ENCODE measurements around the gene IL18R1.

Gene IL18R1

DNA sequence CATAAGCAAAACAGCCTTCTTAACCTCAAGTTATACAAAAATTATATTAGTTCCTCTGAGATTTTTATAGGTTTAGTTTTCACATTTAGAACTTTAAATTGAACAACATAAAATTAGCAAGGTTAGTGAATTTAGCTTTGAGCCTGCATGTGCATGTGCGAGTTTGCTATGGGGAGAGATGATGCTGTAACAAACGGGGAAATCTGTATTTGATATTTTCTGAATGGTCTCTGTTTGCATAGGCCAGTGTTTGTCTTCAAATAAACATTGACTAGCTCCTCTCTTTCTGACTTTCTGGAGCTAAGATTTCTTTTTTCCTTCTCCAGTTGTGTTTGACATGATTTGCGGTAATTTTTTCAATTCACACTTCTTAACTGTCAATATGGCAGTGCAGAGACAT is 36.5 kb downstream of the IL18R1 start:
- DNase-seq = no peak

- DNase-seq = no peak
Observed at GRCh38 chr2:102392942-102393341, 37.3 kb downstream of the IL18R1 start.

DNA sequence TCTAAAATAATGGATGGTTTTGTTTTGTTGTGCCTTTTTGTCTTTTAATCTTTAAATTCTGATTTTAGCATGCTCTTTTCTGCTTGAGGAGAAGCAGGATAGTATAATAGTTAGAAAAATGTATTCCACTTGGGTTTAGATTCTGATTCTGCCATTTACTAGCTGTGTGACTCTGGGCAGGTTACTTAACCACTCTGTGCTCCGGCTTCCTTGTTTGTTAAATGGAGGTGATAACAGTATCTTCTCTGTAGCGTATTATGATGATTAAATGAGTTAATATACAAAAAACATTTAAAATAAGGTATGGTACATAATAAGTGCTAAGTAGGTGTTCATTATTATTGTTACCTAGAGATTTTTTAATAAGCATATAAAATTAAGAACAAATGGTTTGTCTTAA is 40.4 kb downstream of the IL18R1 start:
- no peak for DNase-seq

- no peak for DNase-seq
Observed at GRCh38 chr2:102397209-102397608, 41.6 kb downstream of the IL18R1 start.

GRCh38 chr2:102399499-102400141 is 44.0 kb downstream of the IL18R1 start:
- no peak for DNase-seq

DNA sequence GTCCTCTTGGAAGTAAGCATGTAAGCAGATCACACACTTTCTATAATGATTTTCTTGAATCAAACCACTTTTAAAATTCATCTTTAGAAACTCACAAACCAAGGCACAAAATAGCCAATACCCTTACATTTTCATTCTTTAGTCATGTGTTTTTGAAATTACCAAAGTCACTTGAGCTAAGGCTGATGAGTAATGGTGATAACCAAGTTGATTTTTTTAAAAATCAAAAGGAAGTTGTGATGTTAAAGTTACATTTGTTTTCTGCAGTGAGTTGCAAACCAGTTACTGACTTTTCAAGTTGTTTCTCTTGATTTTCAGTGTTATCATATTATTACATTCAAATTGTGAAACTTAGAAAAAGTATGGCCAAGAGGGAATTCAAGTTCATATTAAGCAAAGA is 45.9 kb downstream of the IL18R1 start:
- DNase-seq = no peak

GRCh38 chr2:102401865-102402264 is 46.3 kb downstream of the IL18R1 start:
- DNase-seq = no peak

- DNase-seq = no peak
Observed at GRCh38 chr2:102410952-102411351, 55.4 kb downstream of the IL18R1 start.

- DNase-seq = no peak
Observed at GRCh38 chr2:102412199-102412598, 56.6 kb downstream of the IL18R1 start.

- no peak for DNase-seq
Observed at GRCh38 chr2:102417946-102418345, 62.4 kb downstream of the IL18R1 start.

DNA sequence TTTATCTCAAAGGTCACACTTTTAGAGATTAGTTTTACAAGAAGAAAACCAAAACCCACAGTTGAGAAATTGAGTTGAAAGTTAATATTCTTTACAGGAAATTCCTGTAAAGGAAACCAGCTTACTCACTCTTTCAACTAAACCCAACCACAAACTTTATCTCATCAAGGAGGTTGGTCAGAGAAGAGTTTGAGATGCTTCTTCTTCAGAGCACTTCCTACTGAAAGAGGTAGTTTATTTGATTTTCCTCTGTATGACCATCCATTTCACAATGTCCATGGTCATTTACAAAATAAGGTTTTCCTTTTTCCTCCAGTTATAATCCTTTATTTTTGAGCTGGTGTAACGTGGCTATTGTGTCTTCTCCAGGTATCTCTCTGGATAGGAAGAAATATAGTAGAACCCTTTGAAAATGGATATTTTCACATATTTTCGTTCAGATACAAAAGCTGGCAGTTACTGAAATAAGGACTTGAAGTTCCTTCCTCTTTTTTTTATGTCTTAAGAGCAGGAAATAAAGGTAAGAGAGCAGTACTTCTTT is 62.9 kb downstream of the IL18R1 start:
- DNase-seq = no peak

DNA sequence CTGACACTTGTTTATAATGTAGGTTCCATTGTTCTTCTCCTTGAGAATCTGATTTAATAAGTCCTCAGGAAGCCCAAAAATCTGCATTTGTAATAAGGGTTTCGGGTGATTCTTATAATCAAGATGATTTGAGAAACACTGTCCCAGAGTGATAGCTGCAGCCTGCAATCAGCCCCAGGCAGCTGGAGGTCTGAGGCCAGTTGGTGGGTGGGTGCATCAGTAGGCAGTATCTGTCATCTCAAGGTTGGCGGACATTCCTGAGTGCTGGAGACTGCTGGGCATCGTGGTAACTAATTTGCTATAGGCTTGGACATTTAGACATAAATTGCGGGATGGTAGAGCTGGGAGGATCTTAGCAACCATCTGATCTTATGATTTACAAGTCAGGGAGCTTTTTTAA is 64.7 kb downstream of the IL18R1 start:
- no peak for DNase-seq

DNA sequence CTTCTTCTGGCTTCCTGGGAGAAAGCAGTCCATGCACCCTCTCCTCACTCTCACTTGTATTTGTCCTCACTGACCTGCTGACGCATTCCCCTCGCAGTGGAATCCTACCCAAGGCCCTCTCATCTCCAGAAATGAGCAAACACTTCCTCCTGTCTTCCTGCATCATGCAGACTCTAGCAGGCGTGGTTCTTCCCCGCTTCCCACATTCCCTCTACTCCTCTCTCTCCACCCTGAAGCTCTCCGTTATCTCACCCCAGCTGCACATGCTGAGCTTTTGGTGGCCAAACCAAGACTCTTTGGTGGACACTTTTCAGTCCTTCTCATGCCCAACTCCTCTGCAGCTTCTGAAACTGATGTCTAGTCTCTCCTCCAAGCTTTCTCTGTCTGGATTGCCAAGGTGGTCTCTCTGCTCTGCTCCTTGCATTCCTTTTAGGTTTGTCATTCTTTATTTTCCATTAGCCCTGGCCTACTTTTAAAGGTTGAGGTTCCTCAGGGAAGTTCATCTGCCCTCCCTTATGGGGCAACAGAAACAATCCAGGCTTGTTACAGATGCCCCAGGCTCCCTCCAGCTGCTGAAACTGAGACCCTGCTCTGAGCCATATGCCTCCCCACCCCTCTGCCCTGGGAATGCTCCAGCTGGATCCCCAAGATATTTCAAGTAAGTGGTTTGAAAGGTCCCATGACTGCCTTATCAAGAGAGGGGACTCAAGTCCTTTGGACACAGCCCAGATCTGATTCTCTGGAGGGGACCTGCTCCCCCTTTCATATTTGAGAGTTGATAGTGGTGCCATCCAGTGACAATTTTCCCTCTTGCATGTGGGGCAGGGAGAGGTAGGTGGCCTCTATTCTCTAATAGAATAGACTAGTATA is 66.5 kb downstream of the IL18R1 start:
- no peak for DNase-seq

DNA sequence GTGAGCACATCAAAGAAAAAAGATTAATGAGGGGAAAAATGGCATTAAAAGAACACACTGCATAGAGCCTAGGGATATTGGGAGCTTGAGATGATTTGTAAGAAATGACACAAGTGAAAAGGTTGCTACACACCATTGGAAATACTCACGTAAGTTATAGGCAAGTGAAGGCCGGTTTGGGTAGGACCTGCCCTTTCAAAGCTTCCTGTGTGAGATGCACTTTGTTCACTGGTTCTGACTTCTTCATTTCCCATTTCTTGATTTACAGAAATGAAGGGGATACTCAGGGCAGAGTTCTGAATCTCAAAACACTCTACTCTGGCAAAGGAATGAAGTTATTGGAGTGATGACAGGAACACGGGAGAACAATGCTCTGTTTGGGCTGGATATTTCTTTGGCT is 67.3 kb downstream of the IL18R1 start, which contains the start of gene IL18RAP:
TSS of gene IL18RAP (plus strand) at position 251 of the 400 bp plus-strand sequence. CDS start at position 369, 118 bp downstream.
- DNase-seq = no peak

GRCh38 chr2:102423368-102423767 is 67.8 kb downstream of the IL18R1 start:
- DNase-seq = no peak

DNA sequence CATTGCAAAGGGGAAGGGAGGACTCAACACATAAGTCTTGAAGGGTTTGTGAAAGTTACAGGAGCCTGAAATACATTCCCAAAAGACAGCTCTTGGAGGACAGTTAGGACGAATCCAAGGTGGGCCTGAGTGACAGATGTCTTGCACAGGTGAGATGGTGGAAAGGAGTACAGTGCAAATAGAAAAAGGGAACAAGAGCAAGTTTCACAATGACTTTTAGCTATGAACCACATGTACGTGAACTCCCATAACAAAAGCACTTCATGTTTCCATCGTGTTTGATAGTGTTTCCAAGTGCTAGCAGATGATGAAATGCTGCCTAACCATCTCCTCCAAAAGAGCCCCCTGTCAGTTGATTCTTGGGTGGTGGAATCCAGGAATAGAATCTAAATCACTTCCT is 69.2 kb downstream of the IL18R1 start:
- DNase-seq = no peak

GRCh38 chr2:102425441-102426132 is 70.0 kb downstream of the IL18R1 start:
- DNase-seq = no peak

DNA sequence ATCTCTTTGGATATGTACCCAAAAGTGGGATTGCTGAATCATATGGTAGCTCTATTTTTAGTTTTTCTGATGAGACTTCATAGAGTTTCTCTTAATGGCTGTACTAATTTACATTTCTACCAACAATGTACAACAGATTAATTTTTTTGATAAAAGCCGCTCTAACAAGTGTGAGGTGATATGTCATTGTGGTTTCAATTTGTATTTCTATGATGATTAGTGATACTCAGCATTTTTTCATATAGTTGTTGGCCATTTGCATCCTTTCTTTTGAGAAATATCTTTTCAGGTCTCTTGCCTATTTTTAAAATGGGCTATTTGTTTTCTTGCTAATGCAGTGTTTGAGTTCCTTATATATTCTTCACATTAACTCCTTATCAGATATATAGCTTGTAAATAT is 71.7 kb downstream of the IL18R1 start:
- DNase-seq = no peak

DNA sequence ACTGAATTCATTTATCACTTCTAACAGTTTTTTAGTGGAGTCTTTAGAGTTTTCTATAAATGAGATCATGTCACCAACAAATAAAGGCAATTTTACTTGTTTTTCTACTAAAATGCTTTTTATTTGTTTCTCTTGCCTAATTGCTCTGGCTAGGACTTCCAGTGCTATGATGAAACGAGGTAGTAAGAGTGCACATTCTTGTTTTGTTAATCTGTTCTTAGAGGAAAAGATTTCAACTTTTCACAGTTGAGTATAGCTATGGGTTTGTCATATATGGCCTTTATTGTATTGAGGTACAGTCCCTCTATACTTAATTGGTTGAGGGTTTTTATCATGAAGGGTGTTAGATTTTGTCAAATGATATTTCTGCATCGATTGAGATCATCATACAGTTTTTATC is 73.0 kb downstream of the IL18R1 start:
- no peak for DNase-seq

DNA sequence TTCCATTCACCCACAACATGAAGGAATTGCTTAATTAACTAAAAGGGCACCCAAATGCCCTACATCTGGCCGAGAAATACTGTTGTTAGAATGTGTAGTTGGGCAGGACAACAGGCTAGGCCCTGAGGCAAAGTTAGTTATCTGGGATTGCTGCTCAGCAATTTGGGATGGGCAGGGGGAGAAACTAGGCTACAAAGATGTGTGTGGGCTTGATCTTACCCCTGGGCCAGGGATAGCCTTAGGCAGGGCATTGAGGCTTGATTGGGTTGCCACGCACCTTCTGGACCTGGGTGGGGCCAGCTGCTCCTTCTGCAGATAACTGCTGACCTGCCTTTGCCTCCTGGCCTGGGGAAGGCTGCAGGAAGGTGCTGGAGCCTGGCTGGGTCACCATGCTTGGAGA is 76.8 kb downstream of the IL18R1 start:
- no peak for DNase-seq

DNA sequence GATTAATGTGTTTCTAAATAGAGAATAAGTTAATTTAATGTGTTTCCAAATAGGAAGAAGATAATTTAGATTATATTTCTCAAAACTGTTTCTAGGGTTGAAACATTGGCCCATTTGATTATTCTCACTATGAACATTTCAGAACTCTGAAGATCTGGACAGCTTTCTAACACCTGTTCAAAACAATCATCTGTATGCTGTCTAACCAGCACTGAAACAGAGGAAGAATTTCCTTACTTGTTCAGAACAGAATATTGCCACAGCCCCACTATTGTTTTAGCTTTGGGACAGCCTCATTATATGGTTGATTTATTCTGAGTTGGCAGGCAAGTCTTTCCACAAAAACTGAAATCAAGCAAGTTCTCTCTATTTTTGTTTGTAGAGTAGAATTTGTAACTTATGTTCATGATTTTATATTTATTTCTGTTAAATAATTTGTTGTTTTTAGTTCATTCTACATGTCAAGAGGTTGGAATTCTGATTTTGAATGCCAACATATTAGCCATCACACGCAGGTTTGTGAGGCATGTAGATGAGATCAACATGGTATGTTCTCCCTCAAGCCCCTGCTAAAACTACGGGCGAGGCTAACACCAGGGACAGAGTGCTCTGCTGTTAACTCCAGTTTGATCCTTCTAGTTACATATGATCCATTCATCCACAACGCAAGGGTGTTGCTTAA is 78.5 kb downstream of the IL18R1 start:
- DNase-seq = no peak

DNA sequence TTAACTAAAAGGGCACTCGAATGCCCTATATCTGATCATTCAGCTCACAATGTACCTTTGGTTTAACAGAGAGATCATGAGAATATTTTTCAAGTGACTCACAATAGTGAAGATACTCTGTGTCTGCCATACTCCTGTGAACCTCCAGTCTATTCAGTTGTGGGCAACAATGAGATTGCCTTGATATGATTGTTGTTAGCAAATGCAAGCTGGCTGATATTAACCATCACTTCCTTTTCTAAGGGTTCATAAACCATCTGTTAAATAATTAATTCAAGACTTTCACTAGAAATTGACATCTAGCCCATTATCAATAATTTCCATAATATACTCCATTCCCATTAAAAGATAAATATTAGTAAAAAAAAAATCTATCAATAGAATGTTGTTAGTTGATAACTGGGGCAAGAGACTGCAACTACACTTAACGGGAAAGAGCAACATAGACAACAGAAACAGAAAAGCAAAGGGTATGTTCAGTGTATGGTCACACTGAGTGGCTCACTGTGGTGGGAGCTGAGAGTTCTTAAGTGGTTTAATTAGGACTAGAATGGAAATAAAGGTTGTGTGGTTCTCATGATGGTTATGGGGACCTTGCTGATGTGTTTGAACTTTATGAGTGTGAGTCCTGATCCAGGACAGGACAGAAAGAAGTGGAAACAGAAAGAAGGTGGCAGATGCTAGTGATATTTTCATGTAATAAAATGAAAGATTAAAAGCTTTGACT is 79.2 kb downstream of the IL18R1 start:
- no peak for DNase-seq

Measured in RPMI8226 (cell line).